B cell (primary cell): Measurements from ENCODE around the gene SNX24.

ENCODE experiments used
- CTCF ChIP-seq: fragments of 200-600 bp; IDR thresholded peaks from one replicate; pipeline ENCODE4 v1.8.0; 2022; ENCODE audit warnings: antibody characterized with exemption, mild to moderate bottlenecking
- EZH2 ChIP-seq: IDR thresholded peaks from 2 replicates; pipeline ENCODE4 v1.6.1; 2012; ENCODE audit warnings: borderline replicate concordance, low read depth, mild to moderate bottlenecking, moderate library complexity, low read length; ENCODE audit not compliant: insufficient read depth, poor library complexity, severe bottlenecking

GRCh38 chr5:122864400-122864799, 19.0 kb downstream of the SNX24 start:
- TF ChIP-seq CTCF (no peak), EZH2 (no peak)
